ENCODE measurements around the gene PDE2A.

The PDE2A gene

GRCh38 chr11:72586321-72587090 is 87.7 kb downstream of the PDE2A start:
- DNase-seq, result no peak

- DNase-seq, result peak; percentile 73
Measured at GRCh38 chr11:72585762-72586311, 88.4 kb downstream of the PDE2A start.

GRCh38 chr11:72584939-72585597 is 89.2 kb downstream of the PDE2A start:
- DNase-seq, result no peak

- peak; percentile 72 for DNase-seq
Measured at GRCh38 chr11:72584293-72584938, 89.8 kb downstream of the PDE2A start.

GRCh38 chr11:72583616-72584292 is 90.5 kb downstream of the PDE2A start:
- DNase-seq, result no peak

GRCh38 chr11:72583177-72583553 is 91.1 kb downstream of the PDE2A start:
- no peak for DNase-seq

GRCh38 chr11:72582206-72583176 is 91.7 kb downstream of the PDE2A start:
- DNase-seq, result no peak

- no peak for DNase-seq
Measured at GRCh38 chr11:72581067-72581466, 93.2 kb downstream of the PDE2A start.

GRCh38 chr11:72580642-72580950 is 93.6 kb downstream of the PDE2A start:
- DNase-seq, result no peak

- no peak for DNase-seq
Measured at GRCh38 chr11:72579816-72580641, 94.2 kb downstream of the PDE2A start.

- DNase-seq, result no peak
Measured at GRCh38 chr11:72578991-72579815, 95.0 kb downstream of the PDE2A start.

GRCh38 chr11:72578566-72578965 is 95.7 kb downstream of the PDE2A start:
- no peak for DNase-seq

GRCh38 chr11:72578051-72578450 is 96.2 kb downstream of the PDE2A start:
- no peak for DNase-seq

GRCh38 chr11:72577271-72577721 is 96.9 kb downstream of the PDE2A start:
- no peak for DNase-seq

GRCh38 chr11:72576661-72577060 is 97.6 kb downstream of the PDE2A start:
- DNase-seq, result no peak

- DNase-seq, result no peak
Measured at GRCh38 chr11:72576243-72576595, 98.0 kb downstream of the PDE2A start.

GRCh38 chr11:72575533-72576242 is 98.5 kb downstream of the PDE2A start:
- no peak for DNase-seq

- no peak for DNase-seq
Measured at GRCh38 chr11:72574548-72575460, 99.4 kb downstream of the PDE2A start.
